Erythroblast (primary cell): ENCODE data around the gene POU2AF3.
"Not testable (repeated sequence)": the region's sequence is repeated elsewhere in the genome, so short reads cannot be mapped to it uniquely, and the experiment has no call there.

Experiments used
- DNase-seq, 2 experiments: peaks; one replicate each; lab custom pipeline; 2025; lab: John Stamatoyannopoulos, UW
- GATA1 ChIP-seq: IDR thresholded peaks from 2 replicates; pipeline ENCODE4 v1.6.1; 2011; ENCODE audit warnings: low read depth, mild to moderate bottlenecking, control low read depth, low read length, moderate library complexity
- POLR2A ChIP-seq: IDR thresholded peaks from 2 replicates; pipeline ENCODE4 v1.6.1; 2011; ENCODE audit warnings: mild to moderate bottlenecking, low read length

POU2AF3 gene

GRCh38 chr11:111298413-111299100, at the start of gene POU2AF3:
Gene POU2AF3, plus strand, starts transcription at chr11:111298546. Its CDS starts 36 bp downstream, at chr11:111298582.
- no peak for TF ChIP-seq POLR2A
- no peak for TF ChIP-seq GATA1
- DNase-seq, result no peak

GRCh38 chr11:111250936-111251335, 47.4 kb upstream of the POU2AF3 start:
- no peak for DNase-seq
- TF ChIP-seq POLR2A (no peak), GATA1 (no peak)

- no peak for DNase-seq
- TF ChIP-seq GATA1 (no peak), POLR2A (no peak)
These were observed 45.2 kb upstream of the POU2AF3 start for GRCh38 chr11:111253131-111253530.

- TF ChIP-seq GATA1 (no peak), POLR2A (no peak)
- no peak for DNase-seq
These were observed 44.7 kb upstream of the POU2AF3 start for GRCh38 chr11:111253630-111254029.

- DNase-seq, result no peak
- TF ChIP-seq GATA1, result no peak
- no peak for TF ChIP-seq POLR2A
These were observed 40.3 kb upstream of the POU2AF3 start for GRCh38 chr11:111258046-111258445.

- TF ChIP-seq POLR2A (no peak), GATA1 (no peak)
- DNase-seq, result no peak
These were observed 38.5 kb upstream of the POU2AF3 start for GRCh38 chr11:111259896-111260295.

GRCh38 chr11:111260811-111261210, 37.5 kb upstream of the POU2AF3 start:
- no peak for DNase-seq
- TF ChIP-seq POLR2A, result no peak
- TF ChIP-seq GATA1, result no peak

GRCh38 chr11:111264646-111265045, 33.7 kb upstream of the POU2AF3 start:
- no peak for TF ChIP-seq POLR2A
- DNase-seq, result no peak

- TF ChIP-seq GATA1, result no peak
- no peak for TF ChIP-seq POLR2A
- no peak for DNase-seq
These were observed 32.9 kb upstream of the POU2AF3 start for GRCh38 chr11:111265421-111265820.

- not testable (repeated sequence) for DNase-seq
These were observed 30.0 kb upstream of the POU2AF3 start for GRCh38 chr11:111268303-111268702.

GRCh38 chr11:111269146-111269868, 29.0 kb upstream of the POU2AF3 start:
- TF ChIP-seq POLR2A, result no peak
- TF ChIP-seq GATA1, result no peak
- no peak for DNase-seq

- DNase-seq, result no peak
- TF ChIP-seq POLR2A (no peak), GATA1 (no peak)
These were observed 25.9 kb upstream of the POU2AF3 start for GRCh38 chr11:111272420-111272819.

GRCh38 chr11:111282562-111283075, 15.7 kb upstream of the POU2AF3 start:
- no peak for DNase-seq
- TF ChIP-seq POLR2A (no peak), GATA1 (no peak)

GRCh38 chr11:111283945-111284481, 14.3 kb upstream of the POU2AF3 start:
- no peak for TF ChIP-seq POLR2A
- no peak for DNase-seq
